Muscle of arm (tissue), 12 donors: ENCODE data around the gene SMC5. TPM values are rescaled to one million over a fixed set of nuclear protein-coding genes. Genes with fewer than 3 reads are reported as not detected.
A peak's percentile ranks its signal among the peaks of the same experiment; 100 is the strongest.
"Not testable (repeated sequence)": the region's sequence is repeated elsewhere in the genome, so short reads cannot be mapped to it uniquely, and the experiment has no call there.

Source experiments
- DNase-seq: peaks from one replicate; pipeline ENCODE4 v3.0.0-alpha.2; 2013
- polyA plus RNA-seq, 12 donors: library from polyadenylated mRNA; unstranded; fragments of 120-200 nt; gene quantifications; one replicate each; pipeline ENCODE4 v1.2.1, GENCODE V29; 2013; ENCODE audit not compliant: insufficient read length in 12 of 12

The SMC5 gene
- polyA plus RNA-seq, 12 donors = 25.5 to 85.7 (median 41.1) TPM; not detected in 1

DNA sequence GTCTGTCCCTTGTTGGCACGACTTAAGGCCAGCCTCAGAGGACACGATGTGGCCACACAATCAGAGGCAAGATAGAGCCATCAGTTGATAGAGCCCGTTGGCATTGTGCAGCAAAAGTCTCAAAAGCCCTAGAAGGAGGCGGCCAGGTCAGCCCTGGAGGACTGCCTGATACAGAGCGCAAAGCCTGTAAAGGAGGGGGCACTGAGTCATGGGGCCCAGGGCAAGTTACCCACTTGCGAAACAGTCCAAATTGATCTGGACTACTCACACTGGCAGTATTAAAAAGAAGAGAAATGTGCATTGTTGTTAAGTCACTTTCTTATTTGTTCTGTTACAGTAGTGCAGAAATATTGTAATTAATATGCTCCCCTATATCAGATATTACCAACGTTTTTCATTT lies 104.2 kb downstream of the SMC5 start:
- DNase-seq = no peak

GRCh38 chr9:70363760-70364159 lies 105.0 kb downstream of the SMC5 start:
- no peak for DNase-seq

DNA sequence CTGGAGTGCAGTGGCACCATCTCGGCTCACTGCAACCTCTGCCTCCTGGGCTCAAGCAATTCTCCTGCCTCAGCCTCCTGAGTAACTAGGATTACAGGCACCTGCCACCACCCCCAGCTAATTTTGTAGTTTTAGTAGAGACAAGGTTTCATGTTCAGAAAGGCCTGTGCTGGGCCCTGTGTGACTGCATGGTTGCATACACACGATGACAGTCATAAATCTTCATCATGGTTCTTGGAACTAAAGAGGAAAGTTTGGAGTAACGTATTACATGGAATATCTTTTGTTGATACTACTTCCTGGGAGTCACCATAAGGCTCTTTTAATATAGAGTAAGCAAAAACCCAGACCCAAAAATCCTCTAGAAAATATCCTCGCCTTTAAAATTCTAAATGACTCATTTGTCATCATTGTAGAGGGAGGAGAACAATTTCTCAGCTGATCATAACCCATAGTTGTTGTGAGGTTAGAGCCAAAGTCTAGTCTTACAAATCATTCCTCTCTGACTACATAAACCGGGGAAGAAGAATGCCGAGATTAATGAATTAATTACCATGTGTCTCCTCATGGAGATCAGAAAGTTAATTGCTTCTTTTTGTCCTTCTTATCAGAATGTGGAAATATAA lies 108.6 kb downstream of the SMC5 start:
- DNase-seq = no peak

- DNase-seq = no peak
Measured at GRCh38 chr9:70374962-70375618, 116.3 kb downstream of the SMC5 start.

DNA sequence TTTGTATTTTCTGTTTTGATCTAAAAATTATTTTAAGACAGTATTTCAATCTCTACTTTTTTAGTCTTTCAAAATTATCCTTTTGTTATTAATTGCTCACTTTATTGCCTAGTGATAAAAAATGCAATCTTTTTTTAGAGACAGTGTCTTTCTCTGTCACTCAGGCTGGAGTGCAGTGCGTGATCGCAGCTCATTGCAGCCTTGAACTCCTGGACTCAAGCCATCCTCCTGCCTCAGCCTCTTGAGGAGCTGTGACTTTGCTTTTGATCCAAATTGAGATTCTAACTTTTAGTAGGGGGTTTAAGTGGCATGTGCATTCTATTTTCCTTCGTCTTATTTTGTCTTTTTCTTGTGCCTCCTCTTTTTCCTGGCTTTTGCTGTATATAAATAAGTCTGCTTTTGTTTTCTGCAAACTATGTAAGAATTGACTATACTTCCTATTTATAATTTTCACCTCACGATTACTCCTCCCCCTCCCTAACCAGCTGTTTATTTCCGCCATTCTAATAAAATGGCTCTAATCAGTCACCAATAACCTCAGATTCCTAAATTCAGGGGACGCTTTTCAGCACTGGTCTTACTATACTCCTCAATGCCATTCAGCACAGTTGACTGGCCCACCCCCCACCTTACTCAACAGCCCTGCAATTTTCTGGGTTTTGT lies 123.4 kb downstream of the SMC5 start:
- DNase-seq = no peak

DNA sequence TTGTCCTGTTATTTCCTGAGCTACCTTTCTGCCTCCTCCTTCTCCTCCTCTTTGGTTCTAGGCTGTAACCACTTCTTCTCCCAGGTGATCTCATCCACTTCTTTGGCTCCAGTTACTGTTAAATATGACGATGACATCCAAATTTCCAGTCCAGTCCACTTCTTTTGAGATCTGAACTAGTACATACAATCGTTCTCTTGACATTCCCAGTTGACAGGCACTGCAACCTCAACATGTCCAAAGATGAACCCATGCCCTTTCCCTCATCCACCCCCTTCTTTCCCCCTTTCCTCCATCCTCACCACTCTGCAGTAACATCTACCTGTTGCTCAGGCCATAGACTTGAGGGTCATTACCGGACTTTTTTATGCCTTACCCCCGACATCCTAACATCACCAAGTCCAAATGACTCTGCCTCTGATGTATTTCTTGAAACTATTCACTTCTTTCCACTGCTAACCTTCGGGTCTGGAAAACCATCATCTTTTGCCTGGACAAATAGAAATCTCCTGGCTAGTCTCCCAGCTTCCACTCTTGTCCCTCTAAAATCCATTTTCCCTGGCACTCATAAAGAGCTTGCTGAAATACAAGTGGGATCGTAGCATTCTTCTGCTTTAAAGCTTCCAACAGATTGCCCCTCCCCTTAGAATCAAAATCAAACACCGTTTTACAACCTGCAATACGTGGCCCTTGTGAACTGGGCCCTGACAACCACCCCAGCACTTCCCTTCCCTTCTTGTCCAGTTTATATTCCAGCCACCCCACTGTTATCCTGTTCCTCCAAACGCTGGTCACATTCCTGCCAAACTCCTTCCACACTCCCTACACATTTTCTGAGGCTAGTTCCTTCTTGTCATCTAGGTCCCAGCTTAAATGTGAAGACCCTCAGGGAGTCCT lies 124.2 kb downstream of the SMC5 start:
- peak; percentile 25 for DNase-seq

DNA sequence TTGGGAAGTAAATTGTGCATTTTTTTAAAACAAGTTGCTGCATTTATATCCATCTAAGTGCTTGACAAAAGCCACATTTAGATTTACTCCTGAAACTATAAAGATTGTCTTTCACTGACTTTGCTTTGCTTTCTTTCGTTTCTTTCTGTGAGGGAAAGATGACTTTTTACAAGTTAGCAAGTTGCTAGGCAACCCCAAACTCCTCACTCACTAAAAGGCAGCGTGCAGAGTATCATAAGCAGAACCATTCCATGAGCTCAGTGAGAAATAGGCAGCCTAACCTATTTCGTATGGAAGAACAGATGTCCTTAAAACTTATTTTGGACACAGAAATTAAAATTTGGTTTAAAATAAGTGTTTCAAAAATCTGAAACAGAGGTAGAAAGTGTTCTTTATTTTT lies 126.6 kb downstream of the SMC5 start:
- DNase-seq = no peak

DNA sequence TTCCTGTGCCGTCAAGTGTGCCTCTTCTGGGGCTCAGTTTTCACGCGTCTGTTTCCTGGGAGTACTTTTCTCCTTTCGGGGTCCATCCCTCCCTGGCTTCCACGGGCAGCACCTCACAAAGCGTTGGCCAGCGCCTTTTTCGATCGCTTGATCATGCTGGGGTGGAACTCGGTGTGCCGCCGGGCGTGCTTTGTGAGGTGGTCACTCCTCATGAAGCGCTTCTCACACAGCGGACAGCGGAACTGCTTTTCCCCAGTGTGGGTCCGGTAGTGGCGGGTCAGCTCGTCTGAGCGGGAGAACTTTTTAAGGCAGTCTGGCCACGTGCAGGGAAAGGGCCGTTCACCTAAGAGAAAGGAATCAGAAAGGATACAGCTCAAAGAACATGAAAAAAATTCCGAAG lies 128.9 kb downstream of the SMC5 start:
- DNase-seq = no peak

DNA sequence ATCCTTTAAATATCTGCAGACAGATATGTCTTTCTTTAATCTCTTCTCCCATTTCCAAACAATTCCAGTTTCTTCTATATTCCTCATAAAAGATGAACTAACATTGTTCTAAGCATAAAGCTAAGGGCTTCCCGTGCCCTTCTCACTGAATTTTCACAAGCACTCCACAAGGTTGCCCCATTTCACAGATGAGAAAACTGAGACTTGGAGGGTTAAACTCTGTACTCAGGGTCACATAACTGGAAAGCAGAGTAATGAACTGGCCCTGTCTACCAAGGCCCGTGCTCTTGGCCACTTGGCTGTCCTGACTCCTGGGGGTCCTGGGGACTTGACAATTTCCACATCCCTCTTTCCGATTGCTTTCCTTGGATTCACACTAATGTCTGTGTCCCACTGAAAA lies 130.4 kb downstream of the SMC5 start:
- DNase-seq = no peak

- no peak for DNase-seq
Measured at GRCh38 chr9:70389621-70390266, 131.0 kb downstream of the SMC5 start.

DNA sequence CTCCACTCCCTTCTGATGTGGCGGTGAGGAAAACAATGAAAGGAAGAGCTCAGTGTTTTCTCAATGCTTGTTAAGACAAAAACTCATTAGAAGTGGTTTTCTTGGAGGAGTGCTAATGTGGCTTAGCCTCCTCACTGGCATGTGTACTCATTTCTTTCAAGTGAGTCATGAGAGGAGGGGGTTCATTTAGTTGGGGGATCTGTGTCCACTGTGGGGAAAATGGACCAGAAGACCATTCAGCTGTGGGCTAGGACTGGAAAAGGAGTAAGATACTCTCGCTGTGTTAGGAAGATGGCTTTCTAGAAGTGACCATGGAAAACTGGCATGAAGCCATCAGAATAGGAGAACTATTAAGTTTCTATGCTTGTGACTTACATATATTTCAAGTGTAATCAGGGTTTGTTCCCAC lies 132.2 kb downstream of the SMC5 start:
- DNase-seq = no peak

- no peak for DNase-seq
Measured at GRCh38 chr9:70392189-70392588, 133.4 kb downstream of the SMC5 start.

DNA sequence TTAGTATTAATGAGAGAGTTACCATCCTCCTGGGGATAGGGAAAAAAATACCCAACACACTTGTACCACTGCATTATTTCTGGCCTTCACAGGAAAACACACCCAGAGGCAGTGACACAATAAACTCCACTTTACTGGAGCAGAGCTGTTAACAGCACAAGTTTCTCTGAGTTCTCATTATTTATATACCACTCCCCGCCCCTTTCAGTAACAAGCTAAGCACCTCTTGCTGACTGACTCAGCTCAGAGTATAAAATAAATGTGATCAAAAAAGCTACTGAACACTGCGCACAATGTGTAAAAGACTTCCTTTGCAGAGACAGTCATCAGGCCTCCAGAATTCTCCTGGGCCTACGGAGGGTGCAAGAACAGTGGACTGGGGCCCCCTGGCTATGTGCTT lies 134.1 kb downstream of the SMC5 start:
- DNase-seq = no peak

- DNase-seq = no peak
Measured at GRCh38 chr9:70395652-70396051, 136.9 kb downstream of the SMC5 start.

GRCh38 chr9:70398145-70398556 lies 139.4 kb downstream of the SMC5 start:
- DNase-seq = no peak

- DNase-seq = no peak
Measured at GRCh38 chr9:70399141-70399540, 140.4 kb downstream of the SMC5 start.

- DNase-seq = no peak
Measured at GRCh38 chr9:70400107-70400892, 141.5 kb downstream of the SMC5 start.

DNA sequence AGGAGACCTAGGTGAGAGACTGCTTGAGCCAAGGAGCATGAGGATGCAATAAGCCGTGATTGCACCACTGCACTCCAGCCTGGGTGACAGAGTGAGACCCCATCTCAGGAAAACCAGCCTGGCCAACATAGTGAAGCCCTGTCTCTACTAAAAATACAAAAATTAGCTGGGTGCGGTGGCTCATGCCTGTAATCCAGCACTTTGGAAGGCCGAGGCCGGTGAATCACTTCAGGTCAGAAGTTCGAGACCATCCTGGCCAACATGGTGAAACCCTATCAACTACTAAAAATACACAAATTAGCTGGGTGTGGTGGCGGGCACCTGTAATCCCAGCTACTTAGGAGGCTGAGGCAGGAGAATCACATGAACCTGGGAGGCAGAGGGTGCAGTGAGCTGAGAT lies 142.5 kb downstream of the SMC5 start:
- not testable (repeated sequence) for DNase-seq

DNA sequence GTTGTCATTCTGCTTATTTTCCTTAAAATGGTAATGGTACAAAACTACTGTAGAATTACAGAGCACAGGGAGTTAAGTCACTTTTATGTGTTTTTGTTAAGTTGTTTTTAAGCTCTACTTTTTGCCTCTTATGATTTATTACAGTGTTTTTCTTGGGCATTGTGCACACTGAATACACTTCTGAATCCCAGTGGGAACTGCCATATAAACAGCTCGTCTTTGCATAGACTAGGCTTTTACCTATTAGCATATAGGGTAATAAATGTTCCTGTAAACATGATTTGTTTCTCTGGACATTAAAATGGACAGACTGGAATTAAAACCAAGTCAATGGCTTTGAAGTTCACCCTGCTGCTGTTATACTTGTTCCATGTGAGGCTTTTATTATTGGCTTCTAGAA lies 143.4 kb downstream of the SMC5 start:
- no peak for DNase-seq

GRCh38 chr9:70403166-70403565 lies 144.4 kb downstream of the SMC5 start:
- no peak for DNase-seq

GRCh38 chr9:70403618-70404025 lies 144.8 kb downstream of the SMC5 start:
- no peak for DNase-seq
